Progenitor cell of endocrine pancreas (in vitro differentiated cells): Measurements from ENCODE around the gene KANK3. TPM values are rescaled to one million over a fixed set of nuclear protein-coding genes. Genes with fewer than 3 reads are reported as not detected.

Source experiments
- DNase-seq: peaks from one replicate; pipeline ENCODE4 v3.0.0; 2021; ENCODE audit warnings: low spot score; ENCODE audit not compliant: unreplicated experiment
- H3K27ac Mint-ChIP-seq: 2 replicates; pipeline ENCODE4 v1.8.0; 2021; ENCODE audit warnings: mild to moderate bottlenecking, moderate library complexity, mixed read lengths
- H3K27me3 Mint-ChIP-seq: 2 replicates; pipeline ENCODE4 v1.8.0; 2021; ENCODE audit warnings: mixed read lengths
- H3K36me3 Mint-ChIP-seq: 2 replicates; pipeline ENCODE4 v1.8.0; 2022; ENCODE audit warnings: mixed read lengths; ENCODE audit not compliant: insufficient read depth
- H3K4me1 Mint-ChIP-seq: 2 replicates; pipeline ENCODE4 v1.8.0; 2021; ENCODE audit warnings: low read depth, mixed read lengths
- H3K4me3 Mint-ChIP-seq: 2 replicates; pipeline ENCODE4 v1.8.0; 2021; ENCODE audit warnings: low read depth, mild to moderate bottlenecking, moderate library complexity, mixed read lengths
- H3K9me3 Mint-ChIP-seq: 2 replicates; pipeline ENCODE4 v1.8.0; 2021; ENCODE audit warnings: low read depth, mixed read lengths
- CTCF ChIP-seq: fragments of 200-600 bp; sonication (generic); IDR thresholded peaks from one replicate; pipeline ENCODE4 v1.5.0; 2021; ENCODE audit warnings: antibody characterized with exemption, mild to moderate bottlenecking; ENCODE audit not compliant: unreplicated experiment
- total RNA-seq: library from RNA; stranded (reverse); gene quantifications from 2 replicates; pipeline ENCODE4 v1.2.1, GENCODE V29; 2021

The KANK3 gene
- total RNA-seq, 1 donor from 2014 or later, result 0.36 TPM

DNA sequence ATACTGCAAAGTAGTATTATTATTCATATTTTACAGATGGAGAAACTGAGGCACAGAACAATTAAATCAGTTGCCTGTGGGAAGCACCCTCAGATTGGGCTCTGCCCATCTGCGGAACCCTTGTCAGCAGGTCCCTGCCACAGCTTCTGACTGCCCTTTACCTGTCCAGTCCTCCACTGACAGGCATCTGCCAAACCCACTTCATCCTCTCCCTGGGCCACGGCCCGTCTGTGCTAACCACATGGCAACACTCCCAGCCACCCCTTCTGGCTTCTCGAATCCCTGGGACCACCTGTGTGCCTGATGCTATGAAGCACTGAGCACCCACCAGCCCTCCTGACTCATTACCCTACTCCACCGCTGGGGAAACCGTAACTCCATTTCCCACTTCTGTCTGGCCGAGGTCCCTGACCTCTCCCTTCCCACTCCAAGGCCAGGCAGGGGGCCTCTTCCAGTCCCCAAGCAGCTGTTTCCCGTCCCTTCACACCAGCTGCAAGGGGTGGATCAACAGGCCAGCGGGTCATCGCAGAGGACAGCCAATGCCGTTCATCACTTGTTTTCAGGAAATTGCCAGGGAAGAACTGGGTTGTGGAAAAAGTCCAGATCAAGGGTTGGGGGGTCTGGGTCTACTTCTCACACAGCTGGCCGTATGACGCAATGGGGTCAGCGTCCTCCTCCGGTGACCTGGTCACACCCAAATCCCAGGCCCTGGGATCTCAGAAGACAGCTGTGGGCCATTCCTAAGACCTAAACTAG is 2.5 kb downstream of the KANK3 start:
- H3K4me3 Mint-ChIP-seq, result no peak overlapping the region
- H3K36me3 Mint-ChIP-seq, result no peaks in the 10 kb centered on the region
- H3K4me1 Mint-ChIP-seq, result no peaks in the 10 kb centered on the region
- TF ChIP-seq CTCF, result peak; percentile 35
- H3K27ac Mint-ChIP-seq, result no peak overlapping the region
- no peak for DNase-seq
- no peaks in the 10 kb centered on the region for H3K9me3 Mint-ChIP-seq
- H3K27me3 Mint-ChIP-seq, result peaks cover 65% of the 10 kb centered on the region

- Mint-ChIP-seq H3K4me1 (no peaks in the 10 kb centered on the region), H3K36me3 (no peaks in the 10 kb centered on the region), H3K4me3 (no peak overlapping the region), H3K27ac (no peak overlapping the region), H3K27me3 (peaks cover 65% of the 10 kb centered on the region), H3K9me3 (no peaks in the 10 kb centered on the region)
- DNase-seq, result no peak
- TF ChIP-seq CTCF, result no peak
These were observed 4.2 kb downstream of the KANK3 start for GRCh38 chr19:8338835-8339234.

DNA sequence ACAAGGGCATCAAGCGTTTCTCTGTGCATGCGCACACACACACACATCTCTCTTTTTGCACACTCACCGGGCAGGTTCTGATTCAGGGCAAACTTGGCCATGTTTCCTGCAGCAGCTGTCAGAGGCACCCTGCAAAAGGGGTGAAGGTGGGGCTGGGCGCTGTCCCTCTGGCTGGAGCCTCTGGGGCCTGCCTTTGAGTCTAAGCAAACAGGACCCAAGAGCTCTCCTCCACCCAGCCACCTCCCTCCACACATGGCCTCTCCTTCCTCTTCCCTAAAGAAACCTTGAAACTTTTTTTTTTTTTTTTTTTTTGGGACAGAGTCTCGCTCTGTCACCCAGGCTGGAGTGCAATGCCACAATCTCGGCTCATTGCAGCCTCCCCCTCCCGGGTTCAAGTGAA is 5.3 kb downstream of the KANK3 start:
- no peak for DNase-seq
- Mint-ChIP-seq H3K27me3 (peaks cover 63% of the 10 kb centered on the region), H3K9me3 (no peaks in the 10 kb centered on the region), H3K36me3 (no peaks in the 10 kb centered on the region), H3K4me1 (no peaks in the 10 kb centered on the region), H3K4me3 (no peak overlapping the region), H3K27ac (no peak overlapping the region)
- TF ChIP-seq CTCF, result no peak

- no peaks in the 10 kb centered on the region for H3K4me1 Mint-ChIP-seq
- H3K4me3 Mint-ChIP-seq, result no peak overlapping the region
- TF ChIP-seq CTCF, result no peak
- H3K9me3 Mint-ChIP-seq, result no peaks in the 10 kb centered on the region
- H3K27me3 Mint-ChIP-seq, result peaks cover 61% of the 10 kb centered on the region
- no peak for DNase-seq
- H3K36me3 Mint-ChIP-seq, result no peaks in the 10 kb centered on the region
- no peak overlapping the region for H3K27ac Mint-ChIP-seq
These were observed 6.4 kb downstream of the KANK3 start for GRCh38 chr19:8336660-8337059.

DNA sequence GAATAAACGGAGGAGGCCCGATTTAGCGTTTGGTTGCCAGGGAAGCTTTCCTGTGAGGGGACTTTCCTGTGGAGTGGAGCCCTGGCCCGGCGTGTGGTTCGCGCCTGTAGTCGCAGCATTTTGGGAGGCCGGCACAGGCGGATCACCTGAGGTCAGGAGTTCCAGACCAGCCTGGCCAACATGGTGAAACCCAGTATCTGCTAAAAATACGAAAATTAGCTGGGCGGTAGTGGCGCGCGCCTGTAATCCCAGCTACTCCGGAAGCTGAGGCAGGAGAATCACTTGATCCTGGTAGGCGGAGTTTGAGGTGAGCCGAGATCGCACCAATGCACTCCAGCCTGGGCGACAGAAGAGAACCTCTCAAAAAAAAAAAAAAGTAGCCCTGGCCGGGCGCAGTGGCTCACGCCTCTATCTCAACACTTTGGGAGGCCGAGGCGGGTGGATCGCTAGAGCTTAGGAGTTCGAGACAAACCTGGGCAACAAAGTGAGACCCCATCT is 6.9 kb downstream of the KANK3 start:
- no peak for DNase-seq
- no peaks in the 10 kb centered on the region for H3K4me1 Mint-ChIP-seq
- H3K9me3 Mint-ChIP-seq, result no peaks in the 10 kb centered on the region
- H3K27me3 Mint-ChIP-seq, result peaks cover 64% of the 10 kb centered on the region
- H3K27ac Mint-ChIP-seq, result no peak overlapping the region
- no peak for TF ChIP-seq CTCF
- peak overlapping the region; percentile 42 for H3K4me3 Mint-ChIP-seq
- no peaks in the 10 kb centered on the region for H3K36me3 Mint-ChIP-seq
